Osteoblast (primary cell): ENCODE results near the gene SERPINB4. TPM values are rescaled to one million over a fixed set of nuclear protein-coding genes. Genes with fewer than 3 reads are reported as not detected.

Experiments used
- DNase-seq: peaks from one replicate; pipeline ENCODE4 v3.0.0; 2011; ENCODE audit warnings: low spot score, mixed read lengths; ENCODE audit not compliant: insufficient read length; ENCODE audit errors: missing footprints
- H2AFZ ChIP-seq: 2 replicates; pipeline ENCODE4 v1.6.0; 2011; ENCODE audit warnings: mild to moderate bottlenecking, low read length
- H3K27ac ChIP-seq: 2 replicates; pipeline ENCODE4 v1.5.1; 2011; ENCODE audit warnings: mild to moderate bottlenecking, low read depth, low read length, moderate library complexity
- H3K27me3 ChIP-seq: 2 replicates; pipeline ENCODE4 v1.6.0; 2012; ENCODE audit warnings: mild to moderate bottlenecking, control low read depth, inconsistent platforms, low read length, moderate library complexity; ENCODE audit not compliant: insufficient read depth
- H3K36me3 ChIP-seq: 2 replicates; pipeline ENCODE4 v1.5.1; 2011; ENCODE audit warnings: mild to moderate bottlenecking, low read length, control low read depth, moderate library complexity; ENCODE audit not compliant: insufficient read depth
- H3K4me1 ChIP-seq: 2 replicates; pipeline ENCODE4 v1.5.1; 2011; ENCODE audit warnings: mild to moderate bottlenecking, low read length, control low read depth, moderate library complexity; ENCODE audit not compliant: insufficient read depth
- H3K4me2 ChIP-seq: 2 replicates; pipeline ENCODE4 v1.6.0; 2011; ENCODE audit warnings: mild to moderate bottlenecking, low read length; ENCODE audit not compliant: insufficient read depth
- H3K4me3 ChIP-seq: fragments of 200-600 bp; sonication (generic); 3 replicates; pipeline ENCODE4 v1.5.1; 2012; ENCODE audit warnings: mild to moderate bottlenecking, low read length, inconsistent platforms; ENCODE audit not compliant: insufficient read depth
- H3K79me2 ChIP-seq: 2 replicates; pipeline ENCODE4 v1.6.0; 2012; ENCODE audit warnings: mild to moderate bottlenecking, low read length, control low read depth, inconsistent platforms; ENCODE audit not compliant: insufficient read depth
- H3K9me3 ChIP-seq: 2 replicates; pipeline ENCODE4 v1.5.1; 2011; ENCODE audit warnings: low read depth, low read length, control low read depth
- H4K20me1 ChIP-seq: 2 replicates; pipeline ENCODE4 v1.6.0; 2012; ENCODE audit warnings: mild to moderate bottlenecking, low read length, control low read depth; ENCODE audit not compliant: insufficient read depth
- CTCF ChIP-seq: IDR thresholded peaks from 2 replicates; pipeline ENCODE4 v1.5.1; 2011; ENCODE audit warnings: mild to moderate bottlenecking, low read depth, low read length, moderate library complexity; ENCODE audit errors: extremely low read depth
- total RNA-seq: library from RNA; depleted of rRNA; stranded (reverse); fragments of >200 nt; gene quantifications from 2 replicates; pipeline ENCODE4 v1.2.3, GENCODE V29; 2012

Gene SERPINB4
- total RNA-seq, 1 donor, result not detected

- Histone ChIP-seq H3K4me3 (no peak overlapping the region), H3K36me3 (no peaks in the 10 kb centered on the region), H3K4me1 (peaks cover 4% of the 10 kb centered on the region), H3K27ac (peak overlapping the region; percentile 59), H3K4me2 (no peak overlapping the region), H2AFZ (no peak overlapping the region), H3K27me3 (no peaks in the 10 kb centered on the region), H4K20me1 (no peaks in the 10 kb centered on the region), H3K79me2 (no peaks in the 10 kb centered on the region), H3K9me3 (no peaks in the 10 kb centered on the region)
- TF ChIP-seq CTCF, result no peak
- DNase-seq, result no peak
Measured at GRCh38 chr18:63683890-63684289, 39.8 kb upstream of the SERPINB4 start.

DNA sequence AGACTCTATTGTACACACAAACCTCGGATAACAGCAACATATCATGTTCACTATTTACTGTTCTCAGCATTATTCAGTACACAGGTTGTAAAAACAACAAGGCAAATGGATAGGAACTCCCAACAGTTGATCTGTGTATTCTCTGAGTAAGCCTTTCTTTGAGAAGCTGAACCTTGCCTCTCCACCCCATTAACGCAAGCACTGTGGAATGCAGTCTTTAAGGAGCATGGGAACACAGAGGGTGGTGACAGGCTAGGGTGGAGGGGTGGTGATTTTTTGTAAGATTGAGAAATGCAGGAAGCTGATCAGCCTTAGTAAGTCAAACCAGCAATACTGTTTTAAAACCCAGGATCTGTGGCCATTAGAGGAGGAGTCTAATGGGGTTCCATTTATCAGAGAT is 39.1 kb upstream of the SERPINB4 start:
- H3K36me3 ChIP-seq, result no peaks in the 10 kb centered on the region
- H3K4me1 ChIP-seq, result peaks cover 4% of the 10 kb centered on the region
- peak; percentile 57 for DNase-seq
- TF ChIP-seq CTCF, result no peak
- H4K20me1 ChIP-seq, result no peaks in the 10 kb centered on the region
- H3K4me3 ChIP-seq, result no peak overlapping the region
- peak overlapping the region; percentile 59 for H3K27ac ChIP-seq
- H3K9me3 ChIP-seq, result no peaks in the 10 kb centered on the region
- H3K79me2 ChIP-seq, result no peaks in the 10 kb centered on the region
- H3K4me2 ChIP-seq, result peak overlapping the region; percentile 34
- no peaks in the 10 kb centered on the region for H3K27me3 ChIP-seq
- H2AFZ ChIP-seq, result peak overlapping the region; percentile 52

DNA sequence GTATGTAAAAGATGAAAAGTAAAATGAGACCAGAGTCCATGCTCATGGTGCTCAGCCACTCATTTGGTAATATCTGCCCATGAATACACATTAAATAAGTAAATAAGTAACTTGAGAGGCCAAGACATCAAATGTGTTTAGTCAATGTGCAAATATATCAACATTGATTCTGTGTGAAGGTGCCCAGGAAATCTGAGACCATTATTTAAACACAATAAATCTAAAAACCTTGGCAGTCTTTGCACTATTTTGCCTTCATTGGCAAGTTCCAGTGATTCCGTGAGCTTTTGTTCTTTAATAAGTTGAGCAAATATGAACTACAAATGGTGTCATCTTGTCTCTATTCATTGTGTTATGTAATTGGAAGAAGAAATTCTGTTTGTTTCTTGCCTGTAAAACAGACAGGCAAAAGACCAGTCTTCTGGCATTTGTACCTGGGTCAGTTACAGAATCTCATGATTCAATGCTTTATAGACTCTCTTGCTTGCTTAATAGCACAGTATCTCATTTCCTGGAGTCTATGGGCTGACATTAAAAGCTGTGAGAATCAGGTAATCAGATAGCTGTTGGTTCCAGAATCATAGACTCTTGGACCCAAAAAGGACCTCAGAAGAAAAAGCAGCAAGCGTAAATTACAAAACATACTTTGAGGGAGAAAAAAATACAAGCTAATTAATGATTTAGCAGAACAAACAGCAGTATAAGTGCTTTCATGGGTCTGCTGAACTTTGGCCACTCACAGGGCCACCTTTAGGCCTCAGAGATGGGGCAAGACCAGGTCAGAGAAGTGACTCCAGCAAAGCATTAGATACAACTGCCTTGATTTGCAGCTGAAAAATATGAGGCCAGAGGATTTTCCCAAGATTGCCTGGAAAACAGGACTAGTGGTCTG is 37.6 kb upstream of the SERPINB4 start:
- Histone ChIP-seq H3K9me3 (no peaks in the 10 kb centered on the region), H2AFZ (no peak overlapping the region), H3K36me3 (no peaks in the 10 kb centered on the region), H3K4me1 (peaks cover 7% of the 10 kb centered on the region), H3K4me3 (no peak overlapping the region), H4K20me1 (no peaks in the 10 kb centered on the region), H3K27ac (no peak overlapping the region), H3K27me3 (no peaks in the 10 kb centered on the region), H3K79me2 (no peaks in the 10 kb centered on the region), H3K4me2 (no peak overlapping the region)
- DNase-seq, result peak; percentile 31
- no peak for TF ChIP-seq CTCF

DNA sequence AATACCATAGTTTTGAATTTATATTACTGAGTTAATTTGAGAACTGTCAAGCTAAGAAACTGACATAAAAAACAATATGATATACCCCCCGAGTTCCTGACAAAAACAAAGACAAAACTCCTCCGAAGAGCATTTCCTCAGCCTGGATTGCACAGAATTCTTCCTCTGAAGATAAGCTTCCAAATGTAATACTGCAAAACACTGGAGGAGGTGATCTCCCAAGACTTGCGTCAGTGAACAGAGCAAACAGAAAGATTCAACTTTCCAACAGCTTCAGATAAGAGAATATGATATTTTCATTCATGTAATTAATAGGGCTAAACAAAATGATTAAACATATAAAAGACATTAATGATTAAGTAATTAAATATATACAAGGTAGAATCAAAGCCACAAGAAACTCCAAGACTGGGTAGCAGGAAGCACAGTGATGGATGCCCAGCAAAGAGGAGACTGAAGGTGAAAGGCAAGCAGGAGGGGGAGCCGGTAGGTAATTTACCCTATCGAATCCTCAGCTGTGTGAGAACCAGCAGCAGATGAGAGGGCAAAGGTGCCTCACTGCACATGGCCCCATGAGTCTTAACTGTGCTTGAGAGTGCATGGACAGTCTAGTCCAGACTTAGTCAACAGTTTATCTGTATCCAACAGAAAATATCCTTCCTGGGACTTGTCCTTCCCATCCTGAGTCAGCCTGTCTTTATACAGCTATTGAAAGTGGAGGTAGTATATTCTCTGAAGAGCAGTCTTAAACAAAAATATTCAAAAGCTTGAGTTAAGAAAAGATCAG is 36.0 kb upstream of the SERPINB4 start:
- no peak for TF ChIP-seq CTCF

More for the DNA sequence above, 36.0 kb upstream of the SERPINB4 start:
- H3K4me2 ChIP-seq, result no peak overlapping the region
- peaks cover 7% of the 10 kb centered on the region for H3K4me1 ChIP-seq
- H3K27me3 ChIP-seq, result no peaks in the 10 kb centered on the region
- H4K20me1 ChIP-seq, result no peaks in the 10 kb centered on the region
- H3K27ac ChIP-seq, result no peak overlapping the region
- no peaks in the 10 kb centered on the region for H3K36me3 ChIP-seq
- no peak overlapping the region for H3K4me3 ChIP-seq
- H3K9me3 ChIP-seq, result no peaks in the 10 kb centered on the region
- no peak for DNase-seq
- H2AFZ ChIP-seq, result no peak overlapping the region
- no peaks in the 10 kb centered on the region for H3K79me2 ChIP-seq
